H9 (cell line): ENCODE results near the gene HUNK. TPM values are rescaled to one million over a fixed set of nuclear protein-coding genes. Genes with fewer than 3 reads are reported as not detected.

Source experiments
- DNase-seq: peaks from one replicate; pipeline ENCODE4 v3.0.0-alpha.2; 2017
- H2AFZ ChIP-seq: one replicate; pipeline ENCODE4 v1.6.1; 2013; ENCODE audit warnings: mild to moderate bottlenecking, low read length, control low read depth, moderate library complexity
- H2AK5ac ChIP-seq: 2 replicates; pipeline ENCODE4 v1.6.1; 2013; ENCODE audit warnings: low read length, control low read depth, mixed read lengths; ENCODE audit not compliant: insufficient read length
- H2BK120ac ChIP-seq: one replicate; pipeline ENCODE4 v1.6.1; 2013; ENCODE audit warnings: low read depth, mild to moderate bottlenecking, low read length, control low read depth, inconsistent platforms; ENCODE audit not compliant: poor library complexity, severe bottlenecking
- H2BK12ac ChIP-seq: 2 replicates; pipeline ENCODE4 v1.6.1; 2013; ENCODE audit warnings: low read length, control low read depth, mixed read lengths, low read depth; ENCODE audit not compliant: insufficient read length
- H2BK15ac ChIP-seq: 2 replicates; pipeline ENCODE4 v1.6.1; 2013; ENCODE audit warnings: low read depth, low read length, control low read depth
- H2BK20ac ChIP-seq: one replicate; pipeline ENCODE4 v1.6.1; 2013; ENCODE audit warnings: low read depth, mild to moderate bottlenecking, low read length, control low read depth, inconsistent platforms; ENCODE audit not compliant: poor library complexity, severe bottlenecking
- H2BK5ac ChIP-seq: 2 replicates; pipeline ENCODE4 v1.6.1; 2013; ENCODE audit warnings: low read length, control low read depth, mixed read lengths; ENCODE audit not compliant: insufficient read length
- H3K14ac ChIP-seq: 2 replicates; pipeline ENCODE4 v1.6.1; 2013; ENCODE audit warnings: low read length, control low read depth; ENCODE audit not compliant: insufficient read depth
- H3K18ac ChIP-seq: 2 replicates; pipeline ENCODE4 v1.6.1; 2013; ENCODE audit warnings: low read depth, mild to moderate bottlenecking, mixed read lengths, low read length, control low read depth; ENCODE audit not compliant: insufficient read length
- H3K23ac ChIP-seq: 2 replicates; pipeline ENCODE4 v1.6.1; 2013; ENCODE audit warnings: low read length, control low read depth, mixed read lengths, low read depth; ENCODE audit not compliant: insufficient read length
- H3K23me2 ChIP-seq: 2 replicates; pipeline ENCODE4 v1.6.1; 2013; ENCODE audit warnings: low read depth, mild to moderate bottlenecking, mixed read lengths, low read length, control low read depth; ENCODE audit not compliant: insufficient read length, poor library complexity, severe bottlenecking
- H3K27ac ChIP-seq: 2 replicates; pipeline ENCODE4 v1.5.1; 2013; ENCODE audit warnings: low read length, control low read depth, mixed read lengths, low read depth; ENCODE audit not compliant: insufficient read length
- H3K27me3 ChIP-seq: 2 replicates; pipeline ENCODE4 v1.6.1; 2013; ENCODE audit warnings: low read length, control low read depth, inconsistent platforms; ENCODE audit not compliant: insufficient read depth
- H3K4ac ChIP-seq: 2 replicates; pipeline ENCODE4 v1.6.1; 2013; ENCODE audit warnings: low read depth, mild to moderate bottlenecking, control low read depth, inconsistent platforms, low read length, moderate library complexity
- H3K4me1 ChIP-seq: 2 replicates; pipeline ENCODE4 v1.6.1; 2013; ENCODE audit warnings: low read length, control low read depth, inconsistent platforms; ENCODE audit not compliant: insufficient read depth
- H3K4me2 ChIP-seq: 2 replicates; pipeline ENCODE4 v1.6.1; 2013; ENCODE audit warnings: low read length, control low read depth, mixed read lengths; ENCODE audit not compliant: insufficient read length, insufficient read depth
- H3K56ac ChIP-seq: 2 replicates; pipeline ENCODE4 v1.6.1; 2013; ENCODE audit warnings: low read depth, mild to moderate bottlenecking, mixed read lengths, low read length, control low read depth; ENCODE audit not compliant: insufficient read length
- H3K79me1 ChIP-seq: 2 replicates; pipeline ENCODE4 v1.6.1; 2013; ENCODE audit warnings: low read depth, mild to moderate bottlenecking, moderate library complexity, low read length, control low read depth, inconsistent platforms; ENCODE audit not compliant: insufficient read depth, poor library complexity, severe bottlenecking
- H3K79me2 ChIP-seq: 2 replicates; pipeline ENCODE4 v1.6.1; 2013; ENCODE audit warnings: low read length, control low read depth, inconsistent platforms; ENCODE audit not compliant: insufficient read depth
- H3K9ac ChIP-seq: 2 replicates; pipeline ENCODE4 v1.6.1; 2013; ENCODE audit warnings: low read length, control low read depth, mixed read lengths; ENCODE audit not compliant: insufficient read length; ENCODE audit errors: extremely low read depth
- H3K9me3 ChIP-seq: one replicate; pipeline ENCODE4 v1.6.1; 2013; ENCODE audit warnings: low read depth, low read length, inconsistent platforms; ENCODE audit not compliant: control insufficient read depth
- H3T11ph ChIP-seq: one replicate; pipeline ENCODE4 v1.6.1; 2013; ENCODE audit warnings: mild to moderate bottlenecking, low read length, control low read depth, inconsistent platforms
- H4K20me1 ChIP-seq: one replicate; pipeline ENCODE4 v1.6.1; 2013; ENCODE audit not compliant: control insufficient read depth, insufficient read length, insufficient read depth
- H4K5ac ChIP-seq: 2 replicates; pipeline ENCODE4 v1.6.1; 2013; ENCODE audit warnings: low read depth, mild to moderate bottlenecking, mixed read lengths, low read length, control low read depth; ENCODE audit not compliant: insufficient read length
- H4K8ac ChIP-seq: replicated peaks from 2 replicates; pipeline ENCODE4 v1.6.1; 2013; ENCODE audit warnings: low read length, control low read depth, mixed read lengths, low read depth; ENCODE audit not compliant: insufficient read length
- H4K91ac ChIP-seq: 2 replicates; pipeline ENCODE4 v1.6.1; 2013; ENCODE audit warnings: low read depth, mild to moderate bottlenecking, moderate library complexity, mixed read lengths, low read length, control low read depth; ENCODE audit not compliant: insufficient read length
- H3K27ac Mint-ChIP-seq, 3 experiments: 2 replicates in 2 of 3; 3 replicates in 1 of 3; pipeline ENCODE4 v1.8.0; 2020 to 2021; ENCODE audit warnings: mixed read lengths in 3 of 3, mild to moderate bottlenecking in 1 of 3, moderate library complexity in 1 of 3
- H3K27me3 Mint-ChIP-seq: 2 replicates; pipeline ENCODE4 v1.8.0; 2021; ENCODE audit warnings: low read depth, mild to moderate bottlenecking, moderate library complexity, mixed read lengths
- H3K36me3 Mint-ChIP-seq, 3 experiments: 2 replicates in 2 of 3; 3 replicates in 1 of 3; pipeline ENCODE4 v1.8.0; 2020 to 2021; ENCODE audit warnings: low read depth in 3 of 3, mixed read lengths in 3 of 3; ENCODE audit not compliant: insufficient read depth in 1 of 3
- H3K4me1 Mint-ChIP-seq, 2 experiments: 2 replicates each; pipeline ENCODE4 v1.8.0; 2020; ENCODE audit warnings: mixed read lengths in 2 of 2
- H3K4me3 Mint-ChIP-seq, 2 experiments: 2 replicates in 1 of 2; 3 replicates in 1 of 2; pipeline ENCODE4 v1.8.0; 2020 to 2021; ENCODE audit warnings: mild to moderate bottlenecking in 2 of 2, mixed read lengths in 2 of 2, moderate library complexity in 1 of 2
- H3K9me3 Mint-ChIP-seq, 2 experiments: 2 replicates in 1 of 2; 3 replicates in 1 of 2; pipeline ENCODE4 v1.8.0; 2020; ENCODE audit warnings: mild to moderate bottlenecking in 2 of 2, mixed read lengths in 2 of 2, moderate library complexity in 1 of 2
- CTCF ChIP-seq: fragments of 200-600 bp; sonication (generic); conservative IDR thresholded peaks from 3 replicates; pipeline ENCODE4 v1.8.0; 2021; ENCODE audit warnings: antibody characterized with exemption, mild to moderate bottlenecking
- WGBS: extraction: QIAGEN DNeasy Blood & Tissue Kit; methylation state at CpG from one replicate; pipeline ENCODE4 v1.1.7; 2013; ENCODE audit warnings: missing lambda C conversion rate, low lambda C conversion rate, mixed read lengths; ENCODE audit not compliant: insufficient read length; ENCODE audit errors: extremely low coverage; 5-methylcytosine and 5-hydroxymethylcytosine counted together
- total RNA-seq: library from RNA; stranded (reverse); gene quantifications from 2 replicates; pipeline ENCODE4 v1.2.1, GENCODE V29; 2021

Gene HUNK
- total RNA-seq, 1 experiment from 2014 or later, result 5.8 TPM

- TF ChIP-seq CTCF, result no peak
- peaks cover 1 to 7% (median 6%) of the 10 kb centered on the region in 3 experiments; a peak in 5 of 7 replicates for H3K36me3 Mint-ChIP-seq
- no peak overlapping the region for H4K91ac ChIP-seq
- no peak overlapping the region for H3T11ph ChIP-seq
- no peaks in the 10 kb centered on the region for H3K79me1 ChIP-seq
- no peak overlapping the region for H2BK12ac ChIP-seq
- no peak for DNase-seq
- no peak overlapping the region for H4K5ac ChIP-seq
- H2BK20ac ChIP-seq, result no peak overlapping the region
- no peak overlapping the region for H3K18ac ChIP-seq
- no peak overlapping the region for H2BK15ac ChIP-seq
- no peaks in the 10 kb centered on the region for H3K23me2 ChIP-seq
- H4K8ac ChIP-seq, result no peak overlapping the region
- H3K4me2 ChIP-seq, result no peak overlapping the region
- H2BK120ac ChIP-seq, result no peak overlapping the region
- no peak overlapping the region for H3K4me3 Mint-ChIP-seq
- H3K27me3 Mint-ChIP-seq, result peaks cover 5% of the 10 kb centered on the region
- H3K9me3 Mint-ChIP-seq, result no peaks in the 10 kb centered on the region; a peak in 1 of 5 replicates
- H3K14ac ChIP-seq, result no peak overlapping the region
- H2BK5ac ChIP-seq, result no peak overlapping the region
- no peak overlapping the region for H3K4ac ChIP-seq
- peaks cover 33 to 47% of the 10 kb centered on the region in 2 experiments for H3K4me1 Mint-ChIP-seq
- no peaks in the 10 kb centered on the region for H3K79me2 ChIP-seq
- no CpG with 5 or more reads among the region's 13 CpGs for WGBS
- no peak overlapping the region for H3K9ac ChIP-seq
- H3K27ac ChIP-seq, result no peak overlapping the region
- no peaks in the 10 kb centered on the region for H4K20me1 ChIP-seq
- no peak overlapping the region for H3K56ac ChIP-seq
- no peak overlapping the region for H3K23ac ChIP-seq
- H2AFZ ChIP-seq, result no peak overlapping the region
- no peak overlapping the region for H2AK5ac ChIP-seq
- H3K4me1 ChIP-seq, result peaks cover 8% of the 10 kb centered on the region; the same call in 1 of the 2 replicates
- H3K27ac Mint-ChIP-seq, result no peak overlapping the region; a peak in 2 of 7 replicates
- no peaks in the 10 kb centered on the region for H3K9me3 ChIP-seq
- no peaks in the 10 kb centered on the region for H3K27me3 ChIP-seq
Observed at GRCh38 chr21:31905503-31906451, 33.0 kb downstream of the HUNK start.
